T-helper 1 cell treated with Interleukin-12 subunit alpha and Interleukin-12 subunit beta and Interleukin-4 antibody, amounts not matched to agents 30 ng/mL and 1 ng/mL, for 36 hours (primary cell): ENCODE data around the gene SSPN. TPM values are rescaled to one million over a fixed set of nuclear protein-coding genes. Genes with fewer than 3 reads are reported as not detected.
"Not testable (repeated sequence)": the region's sequence is repeated elsewhere in the genome, so short reads cannot be mapped to it uniquely, and the experiment has no call there.

Experiments
- intact Hi-C: fragments of 100-400 bp; cut with micrococcal nuclease; formaldehyde crosslinking; loops from one replicate; pipeline ENCODE4 v1.15.1; 2024
- total RNA-seq: library from RNA; stranded (reverse); gene quantifications from 2 replicates; pipeline ENCODE4 v1.2.3, GENCODE V29; 2022

Gene SSPN
- total RNA-seq, 1 donor from 2014 or later, result not detected

GRCh38 chr12:26227361-26227745 is 32.0 kb downstream of the SSPN start:
- intact Hi-C loops, result no loop called here

DNA sequence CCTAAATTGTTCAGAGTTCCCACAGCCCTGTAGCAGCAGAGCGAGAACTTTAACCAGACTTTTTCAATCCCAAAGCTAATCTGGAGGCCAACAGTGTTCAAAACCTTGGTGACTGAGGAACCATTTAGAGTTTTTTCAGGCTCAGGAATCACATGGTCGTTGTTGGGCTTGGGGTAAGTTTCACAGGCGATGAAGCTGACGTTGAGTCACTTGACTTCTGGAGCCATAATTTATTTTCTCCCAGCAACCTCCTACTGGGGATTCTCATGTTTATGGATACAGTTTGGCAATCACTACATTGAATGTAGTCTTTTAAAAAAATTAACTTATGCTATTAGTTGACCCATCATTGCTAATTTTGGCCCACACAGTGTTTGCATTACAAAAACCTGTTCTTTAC is 34.5 kb downstream of the SSPN start:
- intact Hi-C loops, result no loop called here

DNA sequence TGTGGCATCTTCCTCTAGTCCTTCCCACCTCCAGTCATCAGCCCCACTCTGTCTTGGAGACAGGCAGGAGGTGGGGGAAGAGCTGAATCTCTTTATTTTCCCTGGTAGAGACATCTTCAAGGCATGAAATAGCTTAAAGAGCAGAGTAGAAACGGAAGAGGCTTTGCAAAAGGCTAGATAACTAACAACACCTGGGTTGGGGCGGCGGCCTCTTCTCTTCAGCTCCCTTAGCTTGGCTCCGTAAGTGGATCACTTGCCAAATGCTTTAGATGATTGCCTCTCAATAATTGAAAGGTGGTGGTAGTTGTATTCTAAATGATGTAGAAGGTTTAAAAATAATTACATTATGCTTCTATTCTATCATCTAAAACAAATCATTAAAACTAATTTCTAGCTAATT is 36.1 kb downstream of the SSPN start:
- intact Hi-C loops, result no loop called here

- intact Hi-C loops, result no loop called here
These were observed 36.5 kb downstream of the SSPN start for GRCh38 chr12:26231921-26232320.

DNA sequence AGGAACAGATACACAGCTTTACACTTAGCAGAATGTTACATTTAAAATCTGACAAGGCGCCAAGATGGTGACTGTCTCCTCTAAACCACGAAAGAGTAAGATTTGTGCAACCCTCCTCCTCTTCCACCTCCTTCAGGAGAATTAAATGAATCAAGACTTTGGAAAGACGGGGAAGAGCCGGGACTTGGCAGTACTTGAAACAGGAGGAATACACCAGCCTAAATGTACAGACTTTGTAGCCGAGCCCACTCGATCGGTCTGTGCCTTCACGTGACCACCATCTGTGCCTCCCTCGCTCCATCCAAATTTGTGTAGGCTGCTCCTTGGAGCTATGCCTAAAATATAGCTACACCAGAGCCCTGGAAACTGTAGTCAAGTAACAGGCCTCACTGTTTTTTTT is 38.3 kb downstream of the SSPN start:
- intact Hi-C loops, result no loop called here

DNA sequence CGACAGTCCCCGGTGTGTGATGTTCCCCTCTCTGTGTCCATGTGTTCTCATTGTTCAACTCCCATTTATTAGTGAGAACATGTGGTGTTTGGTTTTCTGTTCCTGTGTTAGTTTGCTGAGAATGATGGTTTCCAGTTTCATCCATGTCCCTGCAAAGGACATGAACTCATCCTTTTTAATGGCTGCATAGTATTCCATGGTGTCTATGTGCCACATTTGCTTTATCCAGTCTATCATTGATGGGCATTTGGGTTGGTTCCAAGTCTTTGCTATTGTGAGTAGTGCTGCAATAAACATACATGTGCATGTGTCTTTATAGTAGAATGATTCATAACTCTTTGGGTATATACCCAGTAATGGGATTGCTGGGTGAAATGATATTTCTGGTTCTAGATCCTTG is 40.1 kb downstream of the SSPN start:
- intact Hi-C loops, result not testable (repeated sequence)

GRCh38 chr12:26238341-26239121 is 43.2 kb downstream of the SSPN start:
- intact Hi-C loops, result no loop called here

DNA sequence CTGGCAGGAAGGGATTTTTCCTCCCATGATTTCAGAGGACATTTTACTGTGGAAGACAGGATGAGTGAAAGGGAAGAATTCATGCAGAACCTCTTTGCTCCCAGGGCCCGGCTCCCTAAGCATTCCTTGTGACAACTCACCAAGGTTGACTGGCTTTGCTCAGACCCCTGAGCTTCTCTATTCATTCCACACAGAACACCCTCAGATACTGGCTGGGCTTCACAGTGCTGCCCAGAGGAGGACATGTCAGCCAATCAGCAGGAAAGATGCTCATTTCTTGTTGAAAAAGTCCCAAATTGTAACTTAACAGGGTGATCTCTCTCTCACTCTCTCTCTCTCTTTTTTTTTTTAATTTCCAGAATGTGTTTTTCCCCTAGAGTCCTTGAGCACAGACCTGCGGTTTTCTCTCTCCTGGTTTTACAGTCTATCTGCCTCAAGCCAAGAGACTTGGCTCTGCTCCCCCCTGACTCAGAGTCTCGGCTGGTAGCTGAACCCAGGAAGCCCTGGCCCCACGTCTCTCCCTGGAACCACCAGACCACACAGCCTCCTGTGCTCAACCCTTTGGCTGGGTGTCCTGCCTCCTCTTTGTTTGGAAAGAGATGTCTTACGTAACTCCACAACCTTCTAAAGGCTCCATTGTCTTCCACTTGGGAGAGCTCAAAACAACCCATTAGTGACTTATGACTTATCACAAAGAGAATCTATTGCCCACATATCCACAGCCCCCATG is 43.9 kb downstream of the SSPN start:
- intact Hi-C loops, result no loop called here

GRCh38 chr12:26239852-26240815 is 44.8 kb downstream of the SSPN start:
- intact Hi-C loops, result no loop called here

DNA sequence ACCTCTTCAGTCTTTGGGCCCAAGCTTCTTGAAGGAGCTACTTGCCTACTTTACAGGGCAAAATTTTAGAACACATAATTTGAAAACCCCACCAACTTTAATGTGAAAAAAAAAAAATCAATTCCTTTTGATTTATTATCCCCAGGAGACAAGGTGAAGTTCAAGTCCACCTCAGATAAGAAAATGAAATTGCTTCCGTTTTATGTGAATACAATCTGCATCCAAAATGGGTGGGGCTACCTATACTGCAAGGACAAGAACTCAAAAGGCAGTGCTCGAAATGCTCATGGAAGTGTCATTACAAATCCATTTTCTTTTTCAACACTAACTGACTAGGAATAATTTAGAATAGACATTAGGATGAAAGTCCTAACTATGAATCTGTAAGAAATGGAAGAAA is 45.7 kb downstream of the SSPN start:
- intact Hi-C loops, result no loop called here

DNA sequence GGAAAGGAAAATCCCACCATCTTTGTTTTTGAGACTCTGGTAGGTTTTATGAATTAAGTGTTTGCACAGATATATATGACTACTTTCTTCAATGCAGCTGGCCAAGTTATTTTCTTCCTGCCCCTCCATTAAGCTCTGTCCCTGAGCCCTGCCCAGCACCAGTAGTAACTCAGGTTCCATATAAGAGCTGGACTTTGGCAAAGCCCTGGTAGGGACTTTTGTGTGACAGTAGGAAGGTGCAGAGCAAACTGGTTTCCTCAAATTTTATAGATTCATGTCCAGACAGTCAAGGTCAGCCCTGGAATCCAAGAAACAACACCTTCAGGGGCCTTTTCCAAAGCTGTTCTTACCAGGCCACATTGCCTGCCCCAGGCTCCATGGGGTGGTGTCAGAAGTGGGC is 47.3 kb downstream of the SSPN start:
- intact Hi-C loops, result no loop called here

DNA sequence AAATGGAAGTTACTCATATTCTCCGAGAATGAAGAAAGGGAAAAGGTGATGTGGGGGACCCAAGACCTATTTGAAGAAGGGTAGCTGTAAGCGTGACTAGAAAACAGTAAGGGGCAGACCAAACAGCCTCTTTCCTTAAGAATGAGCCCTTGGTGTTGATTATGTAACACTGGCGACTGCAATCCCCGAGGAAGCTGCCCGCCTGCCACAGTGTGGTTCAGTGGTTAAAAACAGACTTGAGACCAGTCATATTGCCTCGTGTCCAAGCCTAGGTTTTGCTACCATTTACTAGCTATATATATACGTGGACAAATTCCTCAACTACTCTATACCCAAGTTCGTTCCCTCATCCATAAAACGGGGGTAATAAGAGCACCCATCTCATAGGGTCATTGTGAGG is 49.1 kb downstream of the SSPN start:
- intact Hi-C loops, result no loop called here

GRCh38 chr12:26245175-26245942 is 50.0 kb downstream of the SSPN start:
- intact Hi-C loops, result no loop called here

GRCh38 chr12:26246483-26247164 is 51.3 kb downstream of the SSPN start:
- intact Hi-C loops, result no loop called here

GRCh38 chr12:26247873-26248272 is 52.5 kb downstream of the SSPN start:
- intact Hi-C loops, result no loop called here

DNA sequence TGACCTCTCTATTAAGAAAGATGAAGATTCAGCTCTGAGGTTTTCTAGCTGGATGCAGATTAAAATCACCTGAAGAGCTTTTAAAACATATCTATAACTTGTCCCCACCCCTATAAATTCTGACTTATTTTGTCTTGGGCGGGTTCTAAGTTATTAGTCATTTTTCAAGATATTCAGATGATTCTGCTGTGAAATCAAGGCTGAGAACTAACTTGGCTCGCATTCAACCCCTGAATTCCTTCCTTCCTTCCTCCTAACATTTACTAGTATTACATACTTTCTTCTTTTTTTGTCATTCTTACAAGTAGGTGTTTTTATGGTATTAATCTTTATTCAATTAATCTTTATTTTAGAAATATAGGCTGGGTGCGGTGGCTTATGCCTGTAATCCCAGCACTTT is 55.4 kb downstream of the SSPN start:
- intact Hi-C loops, result no loop called here

DNA sequence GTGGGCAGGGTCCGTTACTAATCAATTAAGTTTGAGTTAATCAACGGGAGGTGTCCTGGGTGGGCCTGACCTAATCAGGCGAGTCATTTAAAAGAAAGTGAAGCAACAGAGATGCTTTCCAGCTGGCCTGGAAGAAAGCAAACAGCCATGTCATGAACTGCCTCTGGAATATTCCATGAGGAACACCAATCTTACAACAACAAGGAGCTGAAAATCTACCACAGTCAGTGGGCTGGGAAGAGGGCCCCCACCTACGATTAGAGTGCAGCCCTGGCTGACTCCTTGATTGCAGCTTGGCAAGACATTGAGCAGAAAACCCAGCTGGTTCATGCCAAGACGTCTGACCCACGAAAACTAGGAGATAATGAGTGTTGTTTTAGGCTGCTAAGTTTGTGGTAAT is 56.2 kb downstream of the SSPN start:
- intact Hi-C loops, result no loop called here

DNA sequence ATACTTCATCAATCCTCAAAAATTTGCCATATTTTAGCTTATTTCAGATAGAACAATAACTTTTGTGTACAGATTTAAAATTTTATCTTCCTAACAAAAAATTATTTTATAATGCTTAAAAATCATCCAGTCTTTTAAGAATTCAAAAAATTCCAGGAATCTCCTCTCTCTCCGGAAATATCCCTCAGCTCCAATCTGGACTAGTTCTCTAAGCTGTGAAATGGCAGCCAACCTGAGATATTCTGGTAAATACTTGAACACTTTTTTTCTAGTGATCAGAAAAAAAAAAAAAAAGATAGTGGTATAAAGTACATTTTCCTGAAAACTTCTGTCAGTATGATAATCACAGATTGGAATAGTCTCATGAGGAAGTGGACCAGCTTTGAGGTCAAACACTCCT is 57.6 kb downstream of the SSPN start:
- intact Hi-C loops, result no loop called here

DNA sequence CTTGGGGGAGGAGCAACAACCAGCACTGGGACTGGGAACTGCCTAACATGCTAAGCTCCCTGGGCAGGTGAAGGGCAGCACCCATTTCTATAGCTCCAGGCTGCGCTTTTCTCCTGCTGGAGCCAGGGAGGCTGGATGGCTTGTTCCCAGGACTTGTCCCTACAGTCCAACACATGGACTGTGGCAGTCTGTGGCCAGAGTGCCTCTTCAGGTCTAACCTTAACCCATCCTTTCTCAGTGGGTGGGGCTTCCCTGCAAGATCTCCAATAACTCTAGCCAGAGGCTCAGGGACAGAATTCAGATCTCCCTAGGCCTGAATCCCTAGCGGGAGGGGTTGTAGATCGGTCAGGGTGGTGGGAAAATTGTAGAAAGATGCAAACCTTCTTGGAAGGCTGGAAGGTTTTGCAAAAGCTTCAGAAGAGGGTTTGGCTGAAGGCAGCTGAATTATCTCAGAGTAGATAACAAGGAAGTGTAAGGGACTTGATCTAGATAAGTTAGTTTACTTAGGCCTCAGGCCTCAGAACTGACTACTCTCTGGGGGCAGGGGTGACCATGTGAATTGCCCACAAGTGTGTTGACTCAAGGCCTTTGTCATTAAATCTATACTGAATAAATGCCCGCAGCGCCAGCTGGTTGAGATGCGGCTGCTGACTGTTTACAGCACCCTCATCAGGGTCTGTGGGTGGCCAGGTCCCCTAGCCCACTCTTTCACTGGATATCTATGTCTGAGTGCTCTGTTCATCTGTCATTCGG is 60.7 kb downstream of the SSPN start:
- intact Hi-C loops, result no loop called here
